Astrocyte of the spinal cord (primary cell): ENCODE data around the gene HSPH1.

Source experiments
- DNase-seq: peaks from one replicate; pipeline ENCODE4 v3.0.0; 2011; ENCODE audit warnings: low read depth, low spot score
- H3K4me3 ChIP-seq: 2 replicates; pipeline ENCODE4 v1.5.1; 2011; ENCODE audit warnings: low read depth, mild to moderate bottlenecking, low read length, moderate library complexity
- in situ Hi-C: cut with HindIII; loops from 2 replicates; pipeline ENCODE4 v1.10.0; 2017; ENCODE audit warnings: low sequenced_read_pairs
- TF ChIP-seq, protein P1 (sequence below): IDR thresholded peaks from 2 replicates; pipeline ENCODE4 v1.5.1; 2012; ENCODE audit warnings: low read depth, mild to moderate bottlenecking, low read length, inconsistent platforms

HSPH1 gene

DNA sequence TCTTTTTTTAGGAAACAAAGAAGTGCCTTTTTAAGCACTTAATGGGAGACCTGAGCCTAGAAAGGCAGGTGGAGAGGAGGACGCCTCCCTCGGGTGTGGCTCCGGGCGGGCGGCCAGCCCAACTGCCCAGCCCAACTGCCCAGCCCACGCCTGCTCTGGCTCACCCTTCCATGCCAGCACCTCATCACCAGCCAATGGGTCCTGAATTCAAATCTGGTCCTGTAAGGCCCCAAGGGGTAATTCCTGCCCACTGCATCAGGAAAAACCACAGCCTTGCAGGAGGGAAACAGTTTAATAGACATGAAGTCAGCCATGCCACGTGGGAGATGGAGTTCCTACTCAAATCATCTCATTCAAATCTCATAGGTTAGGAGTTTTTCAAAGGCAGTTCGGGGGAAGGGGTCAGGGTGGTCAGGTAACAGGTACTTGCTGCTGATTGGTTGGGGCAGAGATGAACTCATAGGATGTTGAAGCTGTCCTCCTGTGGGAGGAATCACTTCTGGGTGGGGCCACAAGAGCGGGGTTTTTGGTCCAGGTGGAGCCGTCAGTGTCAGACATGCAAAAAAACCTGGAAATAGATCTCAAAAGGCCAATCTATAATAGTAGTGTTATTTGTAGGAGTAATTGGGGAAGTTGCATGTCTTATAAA is 64.9 kb downstream of the HSPH1 start:
- in situ Hi-C loops: no loop called here
- no peak for DNase-seq
- TF ChIP-seq, protein P1, sequence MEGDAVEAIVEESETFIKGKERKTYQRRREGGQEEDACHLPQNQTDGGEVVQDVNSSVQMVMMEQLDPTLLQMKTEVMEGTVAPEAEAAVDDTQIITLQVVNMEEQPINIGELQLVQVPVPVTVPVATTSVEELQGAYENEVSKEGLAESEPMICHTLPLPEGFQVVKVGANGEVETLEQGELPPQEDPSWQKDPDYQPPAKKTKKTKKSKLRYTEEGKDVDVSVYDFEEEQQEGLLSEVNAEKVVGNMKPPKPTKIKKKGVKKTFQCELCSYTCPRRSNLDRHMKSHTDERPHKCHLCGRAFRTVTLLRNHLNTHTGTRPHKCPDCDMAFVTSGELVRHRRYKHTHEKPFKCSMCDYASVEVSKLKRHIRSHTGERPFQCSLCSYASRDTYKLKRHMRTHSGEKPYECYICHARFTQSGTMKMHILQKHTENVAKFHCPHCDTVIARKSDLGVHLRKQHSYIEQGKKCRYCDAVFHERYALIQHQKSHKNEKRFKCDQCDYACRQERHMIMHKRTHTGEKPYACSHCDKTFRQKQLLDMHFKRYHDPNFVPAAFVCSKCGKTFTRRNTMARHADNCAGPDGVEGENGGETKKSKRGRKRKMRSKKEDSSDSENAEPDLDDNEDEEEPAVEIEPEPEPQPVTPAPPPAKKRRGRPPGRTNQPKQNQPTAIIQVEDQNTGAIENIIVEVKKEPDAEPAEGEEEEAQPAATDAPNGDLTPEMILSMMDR: no peak
- no peak overlapping the region for H3K4me3 ChIP-seq

DNA sequence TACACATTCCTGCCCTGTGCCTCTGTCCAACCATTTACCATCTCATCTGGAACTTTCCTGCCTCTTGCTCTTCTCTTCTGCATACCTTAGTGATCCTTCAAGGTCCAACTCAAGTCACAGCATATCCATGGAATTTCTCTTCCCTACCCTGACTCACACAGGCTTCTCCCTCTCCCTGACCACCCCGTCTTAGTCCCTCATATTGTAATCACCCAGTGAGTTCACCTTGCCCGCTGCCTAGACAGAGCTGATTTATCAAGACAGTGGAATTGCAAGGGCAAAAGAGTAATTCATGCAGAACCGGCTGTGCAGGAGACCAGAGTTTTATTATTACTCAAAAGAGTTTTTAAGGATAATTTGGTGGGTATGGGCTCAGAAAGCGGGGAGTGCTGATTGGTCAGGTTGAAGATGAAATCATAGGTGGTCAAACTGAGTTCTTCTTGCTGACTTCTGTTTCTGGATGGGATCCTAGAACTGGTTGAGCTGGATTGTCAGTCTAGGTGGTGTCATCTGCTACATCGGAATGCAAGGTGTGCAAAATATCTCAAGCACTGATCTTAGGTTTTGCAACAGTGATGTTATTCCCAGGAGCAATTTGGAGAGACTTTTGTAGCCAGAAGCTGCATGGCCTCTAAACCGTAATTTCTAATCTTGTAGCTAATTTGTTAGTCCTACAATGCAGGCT is 67.2 kb downstream of the HSPH1 start:
- H3K4me3 ChIP-seq: no peak overlapping the region
- TF ChIP-seq, protein P1: no peak
- in situ Hi-C loops: no loop called here
- DNase-seq: no peak

- in situ Hi-C loops: no loop called here
- DNase-seq: no peak
- TF ChIP-seq, protein P1: no peak
- H3K4me3 ChIP-seq: no peak overlapping the region
These were observed 68.4 kb downstream of the HSPH1 start for GRCh38 chr13:31093145-31093885.

DNA sequence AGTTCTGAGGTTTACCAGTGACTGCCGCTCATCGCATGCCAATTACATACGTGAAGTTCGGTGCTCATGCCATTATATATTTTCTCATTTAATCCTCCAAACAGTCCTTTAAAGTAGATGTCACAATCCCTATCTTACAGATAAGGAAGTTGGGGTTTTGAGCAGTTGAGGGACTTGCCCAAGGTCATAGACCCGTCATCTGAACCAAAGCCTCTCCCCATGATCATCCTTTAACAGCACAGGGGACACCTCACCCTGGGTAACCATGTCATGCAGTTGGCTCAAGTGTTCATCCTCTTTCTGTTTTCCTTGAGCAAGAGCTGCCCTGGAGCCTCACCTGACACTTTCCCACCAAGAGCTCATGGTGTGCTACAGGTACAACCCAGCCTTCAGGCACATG is 69.1 kb downstream of the HSPH1 start:
- in situ Hi-C loops: no loop called here
- DNase-seq: no peak
- H3K4me3 ChIP-seq: no peak overlapping the region
- TF ChIP-seq, protein P1: no peak

GRCh38 chr13:31090961-31091624 is 70.6 kb downstream of the HSPH1 start:
- in situ Hi-C loops: no loop called here
- TF ChIP-seq, protein P1: no peak
- H3K4me3 ChIP-seq: no peak overlapping the region
- peak; percentile 11 for DNase-seq

DNA sequence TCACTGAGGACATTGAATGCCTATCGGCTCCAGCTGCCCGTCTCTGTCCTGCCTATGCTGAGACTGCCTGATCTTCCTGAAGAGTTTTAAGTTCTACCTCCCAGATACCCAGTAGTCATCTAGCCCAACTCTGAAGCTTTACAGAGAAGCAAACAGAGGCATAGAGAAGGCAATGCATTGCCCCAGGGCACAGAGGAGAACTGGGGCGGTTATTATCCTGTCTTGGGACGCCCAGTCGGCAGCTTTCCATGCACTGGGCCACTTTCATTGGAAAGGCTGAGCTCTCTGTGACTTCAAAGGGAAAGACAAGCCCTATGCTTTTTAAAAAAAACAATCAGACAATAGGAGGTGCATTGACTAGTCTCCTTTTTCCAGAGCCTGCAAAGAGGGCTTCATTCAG is 71.6 kb downstream of the HSPH1 start:
- TF ChIP-seq, protein P1: no peak
- DNase-seq: no peak
- in situ Hi-C loops: no loop called here
- H3K4me3 ChIP-seq: no peak overlapping the region
